Retina (tissue), 1 donor: Measurements from ENCODE around the gene ZNF638.

Experiments
- DNase-seq: peaks from one replicate; pipeline ENCODE4 v3.0.0-alpha.2; 2016

The ZNF638 gene

GRCh38 chr2:71333619-71334018, 2.0 kb downstream of the ZNF638 start:
- no peak for DNase-seq

- DNase-seq = no peak
These were observed 4.8 kb downstream of the ZNF638 start for GRCh38 chr2:71336384-71336783.

DNA sequence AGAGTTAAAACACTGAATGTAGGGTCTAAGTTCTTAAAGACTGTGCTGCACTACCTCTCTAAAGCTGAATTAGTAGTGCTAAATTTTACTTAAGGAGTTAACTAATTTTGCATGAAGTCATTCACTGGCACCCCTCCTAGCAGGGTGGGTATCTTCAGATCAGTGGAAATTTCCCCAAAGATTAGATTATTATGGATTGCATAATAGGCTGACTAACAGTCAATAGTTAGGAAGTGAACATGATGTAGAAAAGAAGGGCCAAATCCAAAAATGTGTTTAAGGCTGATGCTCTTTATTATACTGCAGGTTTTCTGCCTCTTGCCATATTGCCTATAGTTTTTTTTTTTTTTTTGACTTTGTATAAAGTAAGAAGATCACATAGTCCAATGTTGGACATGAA, 5.2 kb downstream of the ZNF638 start:
- DNase-seq = no peak

DNA sequence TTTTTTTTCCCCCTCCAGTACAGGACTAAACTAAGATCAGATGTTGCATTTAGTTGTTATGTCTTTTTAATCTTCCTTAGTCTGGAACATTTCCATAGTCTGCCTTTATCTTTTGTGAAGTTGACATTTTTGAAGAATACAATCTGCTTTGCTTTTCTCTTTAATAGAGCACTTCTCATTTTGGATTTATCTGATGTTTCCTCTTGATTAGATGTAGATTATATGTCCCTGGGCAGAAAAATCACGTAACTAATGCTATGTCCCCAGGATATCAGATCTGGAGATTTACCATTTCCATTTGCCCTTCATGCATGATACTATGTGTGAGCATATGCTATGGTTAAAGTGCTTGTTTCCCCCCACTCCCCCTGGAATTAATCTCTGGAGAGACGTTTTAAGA, 6.2 kb downstream of the ZNF638 start:
- DNase-seq = no peak

- no peak for DNase-seq
These were observed 8.1 kb downstream of the ZNF638 start for GRCh38 chr2:71339685-71340084.

GRCh38 chr2:71340176-71340575, 8.6 kb downstream of the ZNF638 start:
- no peak for DNase-seq

- DNase-seq = no peak
These were observed 10.1 kb downstream of the ZNF638 start for GRCh38 chr2:71341645-71342044.

DNA sequence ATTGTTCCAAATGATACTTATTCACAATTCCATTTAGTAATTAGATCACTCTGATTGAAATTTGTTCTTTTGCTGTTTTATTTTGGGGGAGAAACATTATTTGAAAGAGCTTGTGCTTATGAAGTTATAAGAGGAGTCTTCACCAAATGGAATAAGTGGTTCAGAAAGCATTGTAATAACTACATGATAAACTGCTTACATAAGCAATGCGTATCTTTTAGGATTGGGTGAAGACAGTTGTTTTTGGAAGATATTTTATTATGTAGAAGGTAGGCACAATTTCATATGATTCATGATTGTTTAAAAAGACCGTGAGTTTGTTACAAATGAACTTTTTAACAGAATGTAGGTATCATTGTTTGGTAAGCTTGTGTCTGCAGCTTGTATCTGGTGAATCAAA, 14.5 kb downstream of the ZNF638 start:
- no peak for DNase-seq

GRCh38 chr2:71347517-71347916, 15.9 kb downstream of the ZNF638 start:
- no peak for DNase-seq

GRCh38 chr2:71348302-71348701, 16.7 kb downstream of the ZNF638 start:
- peak; percentile 6 for DNase-seq

DNA sequence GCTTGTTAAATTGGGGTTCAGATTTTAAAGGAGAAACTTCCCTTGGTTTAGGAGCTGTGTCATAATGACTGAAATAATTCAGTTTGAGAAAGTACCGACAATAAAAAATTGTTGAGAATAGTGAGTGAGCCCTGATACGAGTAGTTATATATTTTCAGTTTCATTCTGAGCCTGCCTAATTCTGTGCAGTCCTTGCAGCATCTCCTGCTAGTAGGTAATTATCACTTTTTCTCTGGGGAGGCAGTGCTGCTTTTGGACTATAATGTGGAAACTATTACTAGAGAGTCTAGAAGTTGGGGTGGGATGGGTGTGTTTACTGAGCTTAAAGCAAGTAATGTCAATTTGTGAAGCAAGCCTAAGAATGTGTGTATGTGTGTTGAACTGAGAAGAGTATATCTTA, 21.7 kb downstream of the ZNF638 start:
- no peak for DNase-seq

DNA sequence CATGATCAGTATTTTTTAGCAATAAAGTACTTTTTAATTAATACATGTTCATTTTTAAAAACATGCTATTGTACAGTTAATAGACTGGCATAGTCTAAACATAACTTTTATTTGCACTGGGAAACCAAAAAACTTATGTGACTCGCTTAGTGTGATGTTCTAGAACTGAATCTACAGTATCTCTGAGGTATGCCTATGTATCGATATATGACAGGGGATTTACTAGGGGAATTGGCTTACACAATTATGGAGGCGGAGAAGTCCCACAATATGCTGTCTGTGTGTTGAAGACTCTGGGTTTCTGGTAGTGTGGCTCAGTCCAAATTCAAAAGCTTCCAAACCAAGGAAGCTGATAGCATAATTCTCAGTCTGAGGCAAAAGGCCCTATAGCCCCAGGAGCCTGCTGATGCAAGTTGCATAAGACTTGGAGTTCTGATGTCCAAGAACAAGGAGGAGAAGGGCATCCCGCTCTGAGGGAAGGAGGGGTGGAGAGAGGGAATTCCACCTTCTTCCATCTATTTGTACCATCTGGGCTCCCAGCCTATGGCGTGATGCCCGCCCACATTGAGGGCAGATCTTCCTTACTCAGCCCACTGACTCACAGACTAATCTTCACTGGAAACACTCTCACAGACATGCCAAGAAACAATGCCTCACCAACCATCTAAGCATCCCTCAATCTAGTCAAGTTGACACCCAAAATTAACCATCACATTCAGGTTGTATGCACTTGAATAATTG, 27.5 kb downstream of the ZNF638 start:
- DNase-seq = no peak

DNA sequence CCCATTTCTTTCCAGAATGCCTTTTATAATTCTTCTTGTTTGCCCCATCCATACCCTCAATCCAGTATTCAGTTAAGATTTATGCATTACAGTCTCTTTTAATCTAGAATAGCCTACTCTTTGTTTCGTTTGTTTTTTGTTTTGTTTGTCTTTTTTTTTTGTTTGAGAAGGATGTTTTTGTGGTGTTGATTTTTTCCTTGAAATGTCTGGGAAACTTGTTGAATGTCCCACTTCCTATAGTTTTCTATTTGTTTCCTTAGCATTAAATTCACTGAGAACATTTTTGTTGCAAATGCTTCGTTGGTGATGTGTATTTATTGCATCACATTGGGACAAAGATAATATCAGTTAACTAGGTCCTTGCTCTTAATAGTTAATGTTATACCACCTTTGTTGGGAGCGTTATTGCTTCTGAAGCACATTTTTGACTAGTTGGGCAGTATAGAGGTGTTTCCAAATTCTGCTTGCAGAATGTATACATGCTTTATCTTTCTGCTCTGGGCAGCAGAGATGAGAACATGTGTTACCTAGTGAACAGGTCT, 28.9 kb downstream of the ZNF638 start:
- no peak for DNase-seq

GRCh38 chr2:71361631-71362030, 30.0 kb downstream of the ZNF638 start:
- DNase-seq = no peak

DNA sequence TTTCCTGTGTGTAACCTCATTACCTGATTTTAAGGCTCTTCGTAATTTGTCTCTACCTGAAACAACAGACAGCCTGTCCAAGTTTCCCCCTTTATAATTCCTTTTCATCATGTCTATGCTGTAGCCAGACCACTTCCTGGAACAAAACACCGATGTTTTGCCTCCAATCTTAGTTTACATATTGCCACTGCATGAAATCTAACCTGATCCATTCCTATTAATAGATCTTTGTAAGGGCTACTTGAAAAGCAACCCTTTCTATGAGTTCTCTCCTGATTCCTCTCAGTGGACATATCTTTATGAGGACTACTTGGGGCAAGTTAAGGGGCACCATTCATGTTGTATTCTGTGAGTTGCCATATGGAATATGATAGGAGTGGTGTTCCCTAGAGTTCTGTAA, 30.9 kb downstream of the ZNF638 start:
- no peak for DNase-seq

- no peak for DNase-seq
These were observed 38.4 kb downstream of the ZNF638 start for GRCh38 chr2:71370015-71370414.

- DNase-seq = no peak
These were observed 40.5 kb downstream of the ZNF638 start for GRCh38 chr2:71372042-71372441.

DNA sequence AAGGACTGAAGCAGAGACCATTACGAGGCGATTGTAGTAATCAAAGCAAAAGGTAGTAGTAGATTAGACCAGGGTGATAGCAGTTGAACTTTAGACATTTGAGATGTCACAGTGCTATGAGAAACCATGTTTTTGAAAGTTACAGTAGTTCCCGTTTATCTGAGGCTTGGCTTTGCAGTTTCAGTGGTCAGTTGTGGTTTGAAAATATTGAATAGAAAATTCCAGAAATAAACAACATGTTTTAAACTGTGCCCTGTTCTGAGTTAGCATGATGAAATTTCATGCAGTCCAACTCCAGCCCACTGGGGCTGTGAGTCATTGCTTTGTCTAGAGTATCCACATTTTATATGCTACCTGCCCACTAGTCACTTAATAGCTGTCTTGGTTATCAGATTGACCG, 47.5 kb downstream of the ZNF638 start:
- no peak for DNase-seq

- DNase-seq = no peak
These were observed 49.1 kb downstream of the ZNF638 start for GRCh38 chr2:71380665-71381064.

- DNase-seq = no peak
These were observed 53.4 kb downstream of the ZNF638 start for GRCh38 chr2:71385012-71385411.

DNA sequence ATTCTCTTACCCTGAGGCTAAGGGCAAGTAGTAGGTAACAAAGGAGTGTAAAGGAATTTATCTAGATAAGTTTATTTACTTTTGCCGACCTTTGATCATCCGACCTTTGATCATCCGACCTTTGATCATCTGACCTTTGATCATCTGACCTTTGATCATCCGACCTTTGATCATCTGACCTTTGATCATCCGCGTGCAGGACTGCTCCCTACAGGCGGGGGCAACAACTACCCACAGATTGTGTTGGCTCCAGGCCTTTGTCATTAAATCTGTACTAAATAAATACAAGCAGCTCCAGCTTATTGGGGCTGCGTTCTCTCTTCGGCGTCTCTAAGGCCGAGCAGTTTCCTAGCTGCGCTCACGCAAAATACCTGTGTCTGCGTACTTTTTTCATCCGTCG, 56.6 kb downstream of the ZNF638 start:
- no peak for DNase-seq

DNA sequence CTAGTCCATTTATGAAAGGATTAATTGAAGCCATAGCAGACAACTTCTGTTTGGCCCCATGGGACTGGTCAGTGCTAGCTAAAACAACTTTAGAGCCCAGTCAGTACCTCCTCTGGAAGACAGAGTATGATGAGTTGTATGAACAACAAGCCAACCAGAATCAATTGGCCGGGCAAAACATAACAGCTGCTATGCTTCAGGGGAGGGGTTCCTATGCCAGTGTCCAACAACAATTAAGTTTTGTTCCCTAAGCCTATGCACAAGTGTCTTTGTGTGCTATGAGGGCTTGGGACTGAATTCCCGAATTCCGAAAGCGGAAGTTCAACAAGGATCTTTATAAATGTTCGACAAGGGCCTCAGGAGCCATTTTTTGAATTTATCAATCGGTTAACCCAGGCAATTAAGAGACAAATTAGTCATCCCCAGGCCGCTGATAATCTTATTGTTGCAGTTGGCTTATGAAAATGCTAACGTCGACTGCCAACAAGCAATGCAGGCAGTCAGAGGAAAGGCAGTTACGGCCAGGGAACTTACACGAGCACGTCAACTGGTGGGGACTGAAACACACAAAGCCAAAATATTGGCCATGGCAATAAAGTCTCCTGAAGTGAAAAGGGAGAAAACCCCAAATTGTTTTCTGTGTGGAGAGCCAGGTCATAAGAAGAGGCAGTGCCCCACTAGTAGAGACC, 57.9 kb downstream of the ZNF638 start:
- DNase-seq = no peak

DNA sequence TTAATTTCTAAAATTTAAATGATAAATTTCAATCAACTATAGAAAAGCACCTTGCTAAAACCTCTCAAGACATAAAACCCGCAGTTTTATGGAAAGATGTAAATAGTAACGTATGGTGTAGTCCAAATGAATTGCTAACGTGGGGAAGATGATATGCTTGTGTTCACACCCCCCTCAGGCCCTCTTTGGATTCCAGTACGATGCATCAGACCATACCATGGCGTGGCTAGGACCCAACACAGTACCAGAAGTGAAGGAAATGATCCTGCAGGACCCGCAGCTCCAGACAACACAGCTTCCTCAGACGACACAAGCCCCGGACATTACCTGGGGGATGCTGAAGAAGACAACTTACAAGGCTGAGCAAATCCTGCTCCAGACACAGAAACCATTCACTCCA, 61.6 kb downstream of the ZNF638 start:
- no peak for DNase-seq

DNA sequence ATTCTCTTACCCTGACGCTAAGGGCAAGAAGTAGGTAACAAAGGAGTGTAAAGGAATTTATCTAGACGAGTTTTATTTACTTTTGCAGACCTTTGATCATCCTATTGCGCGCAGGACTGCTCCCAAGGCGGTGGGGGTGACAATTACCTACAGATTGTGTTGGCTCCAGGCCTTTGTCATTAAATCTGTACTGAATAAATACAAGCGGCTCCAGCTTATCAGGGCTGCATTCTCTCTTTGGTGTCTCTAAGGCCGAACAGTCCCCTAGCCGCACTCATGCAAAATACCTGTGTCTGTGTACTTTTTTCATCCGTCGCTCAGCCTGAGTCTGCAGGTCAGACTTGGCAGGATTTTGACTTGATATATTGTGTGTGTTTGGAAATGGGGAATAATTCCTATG, 63.9 kb downstream of the ZNF638 start:
- DNase-seq = no peak

- no peak for DNase-seq
These were observed 70.8 kb downstream of the ZNF638 start for GRCh38 chr2:71402427-71402826.
